Measurements from ENCODE around the gene MT1H.
"Not testable (repeated sequence)": the region's sequence is repeated elsewhere in the genome, so short reads cannot be mapped to it uniquely, and the experiment has no call there.

The MT1H gene

GRCh38 chr16:56716761-56717160 lies 47.1 kb downstream of the MT1H start:
- H3K36me3 ChIP-seq (ENCODE audit: insufficient read depth, low read length): no peaks in the 10 kb centered on the region
- no peaks in the 10 kb centered on the region for H3K4me1 ChIP-seq (ENCODE audit: insufficient read depth, low read length)
- no peak overlapping the region for H3K27ac ChIP-seq (ENCODE audit: low read depth, low read length)
- H3K9me3 ChIP-seq (ENCODE audit: low read length): no peaks in the 10 kb centered on the region
- H3K27me3 ChIP-seq (ENCODE audit: control insufficient read depth in 1 of 2, insufficient read depth in 2 of 2, low read length in 2 of 2): no peaks in the 10 kb centered on the region
- H3K9ac ChIP-seq (ENCODE audit: low read length): no peak overlapping the region
- H3K4me3 ChIP-seq (ENCODE audit: low read depth in 1 of 2, low read length in 2 of 2): no peak overlapping the region

- H3K9me3 ChIP-seq (ENCODE audit: low read length); H3K9ac ChIP-seq (ENCODE audit: low read length); H3K27me3 ChIP-seq (ENCODE audit: control insufficient read depth in 1 of 2, insufficient read depth in 2 of 2, low read length in 2 of 2); H3K4me1 ChIP-seq (ENCODE audit: insufficient read depth, low read length); H3K4me3 ChIP-seq (ENCODE audit: low read depth in 1 of 2, low read length in 2 of 2); H3K27ac ChIP-seq (ENCODE audit: low read depth, low read length); H3K36me3 ChIP-seq (ENCODE audit: insufficient read depth, low read length): not testable (repeated sequence)
Observed at GRCh38 chr16:56717532-56717931, 47.9 kb downstream of the MT1H start.
